GM12878 (cell line): ENCODE results near the gene SF1. TPM values are rescaled to one million over a fixed set of nuclear protein-coding genes. Genes with fewer than 3 reads are reported as not detected.
A peak's percentile ranks its signal among the peaks of the same experiment; 100 is the strongest.

Experiments used
- BRCA1 ChIP-seq: IDR thresholded peaks from 2 replicates; pipeline ENCODE4 v1.6.1; 2011; ENCODE audit warnings: low read depth, low read length, improper control_type of control experiment
- EGR1 ChIP-seq, 2 experiments: IDR thresholded peaks; 1 replicate in 1 of 2; 2 replicates in 1 of 2; pipeline ENCODE4 v1.6.1; 2011 to 2012; ENCODE audit warnings: low read depth in 2 of 2, low read length in 2 of 2, borderline replicate concordance in 1 of 2, mild to moderate bottlenecking in 1 of 2, moderate library complexity in 1 of 2
- ETV6 ChIP-seq, 2 experiments: fragments of 450-650 bp in 1 of 2; IDR thresholded peaks in 1 of 2; conservative IDR thresholded peaks in 1 of 2; 2 replicates each; pipeline ENCODE4 v1.6.1; 2014; ENCODE audit warnings: antibody characterized with exemption in 1 of 2, borderline replicate concordance in 1 of 2, low read depth in 1 of 2, mild to moderate bottlenecking in 1 of 2, moderate library complexity in 1 of 2
- FOXK2 ChIP-seq: fragments of 450-650 bp; IDR thresholded peaks from 2 replicates; pipeline ENCODE4 v1.6.1; 2017; ENCODE audit warnings: mild to moderate bottlenecking, moderate library complexity
- HDAC2 ChIP-seq: fragments of 200-600 bp; sonication (generic); IDR thresholded peaks from 2 replicates; pipeline ENCODE4 v1.6.1; 2017
- KAT2A ChIP-seq: conservative IDR thresholded peaks from 2 replicates; pipeline ENCODE4 v1.6.1; 2011; ENCODE audit warnings: low read depth, low read length; ENCODE audit not compliant: control insufficient read depth
- LARP7 ChIP-seq: fragments of 450-650 bp; IDR thresholded peaks from 2 replicates; pipeline ENCODE4 v1.6.1; 2017; ENCODE audit warnings: mild to moderate bottlenecking
- NR2F1 ChIP-seq: fragments of 450-650 bp; conservative IDR thresholded peaks from 2 replicates; pipeline ENCODE4 v1.6.1; 2017; ENCODE audit warnings: mild to moderate bottlenecking
- RAD51 ChIP-seq: fragments of 450-650 bp; IDR thresholded peaks from 2 replicates; pipeline ENCODE4 v1.6.1; 2016; ENCODE audit warnings: moderate library complexity, mild to moderate bottlenecking, inconsistent platforms
- RCOR1 ChIP-seq: conservative IDR thresholded peaks from 2 replicates; pipeline ENCODE4 v1.6.1; 2012; ENCODE audit warnings: low read depth, low read length, improper control_type of control experiment
- TCF12 ChIP-seq: IDR thresholded peaks from 2 replicates; pipeline ENCODE4 v1.6.1; 2011; ENCODE audit warnings: low read depth, mild to moderate bottlenecking, low read length
- polyA plus RNA-seq, 11 experiments: library from polyadenylated mRNA; depleted of rRNA in 4 of 11; unstranded in 6 of 11; stranded (reverse) in 5 of 11; fragments of >200 nt; fragmentation: Nextera tagmentation in 4 of 11; fragmentation: Illumina TruSeq in 1 of 11; extraction: Ambion mirVana in 4 of 11; extraction: Trizol in 1 of 11; gene quantifications; 1 replicate in 1 of 11; 2 replicates in 10 of 11; pipeline versions ENCODE4 v1.2.1 to v1.2.3, GENCODE V29; 2011 to 2016; ENCODE audit warnings: inconsistent platforms in 2 of 11, missing spikeins in 2 of 11, low read depth in 1 of 11
- total RNA-seq, 4 experiments: library from RNA; depleted of rRNA in 3 of 4; stranded (reverse); fragments of >200 nt in 3 of 4; fragmentation: Illumina TruSeq in 1 of 4; extraction: Trizol in 1 of 4; gene quantifications; 2 replicates each; pipeline versions ENCODE4 v1.2.1 to v1.2.3, GENCODE V29; 2013 to 2021
- TF ChIP-seq, protein P1 (sequence below): fragments of 450-650 bp; IDR thresholded peaks from 2 replicates; pipeline ENCODE4 v1.6.1; 2017; ENCODE audit warnings: mild to moderate bottlenecking, moderate library complexity
- TF ChIP-seq, protein P2 (sequence below): fragments of 450-650 bp; IDR thresholded peaks from 2 replicates; pipeline ENCODE4 v1.6.1; 2017; ENCODE audit warnings: low read depth, mild to moderate bottlenecking, moderate library complexity
- TF ChIP-seq, protein P3 (sequence below): fragments of 150-350 bp; IDR thresholded peaks from 2 replicates; pipeline ENCODE4 v1.6.1; 2016; ENCODE audit warnings: low read depth, low read length
- TF ChIP-seq, protein P4 (sequence below): fragments of 450-650 bp; conservative IDR thresholded peaks from 2 replicates; pipeline ENCODE4 v1.6.1; 2017; ENCODE audit warnings: mild to moderate bottlenecking, moderate library complexity
- TF ChIP-seq, protein P5 (sequence below): IDR thresholded peaks from 2 replicates; pipeline ENCODE4 v1.6.1; 2011; ENCODE audit warnings: low read depth, low read length, improper control_type of control experiment, borderline replicate concordance

Gene SF1
- total and polyA plus RNA-seq, 10 of the 15 experiments (the other 5 are each of a cell fraction or from before 2014, with no cell fraction given), result 13.6 to 337 (median 103) TPM

DNA sequence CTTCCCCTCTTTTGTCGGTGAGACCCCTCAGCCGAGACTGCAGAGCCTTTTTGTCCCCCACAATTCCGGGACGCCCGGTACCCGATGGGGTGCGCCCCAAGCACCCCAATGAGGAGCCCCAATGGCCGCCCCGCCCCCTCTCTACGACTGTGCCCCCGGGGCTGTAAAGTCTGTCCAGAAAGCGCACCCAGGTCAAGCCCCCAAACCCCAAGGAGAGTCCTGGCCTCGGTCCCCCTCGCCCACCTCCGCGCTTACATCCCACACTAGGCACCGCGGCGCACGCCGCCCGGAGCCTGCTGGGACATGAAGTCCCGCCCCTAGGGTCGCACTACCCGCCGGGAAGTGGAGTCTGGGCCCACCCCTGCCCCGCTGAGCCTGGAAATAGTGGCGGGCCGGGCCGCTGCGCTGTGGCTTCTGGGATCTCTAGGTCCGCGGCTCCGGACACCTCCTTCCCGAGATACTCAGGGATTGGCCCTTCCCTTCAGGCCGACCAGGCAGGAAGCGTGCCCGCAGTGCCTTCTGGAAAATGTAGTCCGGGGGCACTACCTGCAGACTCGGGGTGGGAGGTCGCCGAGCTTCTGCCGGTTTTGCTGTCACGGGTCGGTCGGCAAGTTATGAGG lies 32.0 kb upstream of the SF1 start, which contains the start of gene MEN1 (continued):
- TF ChIP-seq, protein P1, sequence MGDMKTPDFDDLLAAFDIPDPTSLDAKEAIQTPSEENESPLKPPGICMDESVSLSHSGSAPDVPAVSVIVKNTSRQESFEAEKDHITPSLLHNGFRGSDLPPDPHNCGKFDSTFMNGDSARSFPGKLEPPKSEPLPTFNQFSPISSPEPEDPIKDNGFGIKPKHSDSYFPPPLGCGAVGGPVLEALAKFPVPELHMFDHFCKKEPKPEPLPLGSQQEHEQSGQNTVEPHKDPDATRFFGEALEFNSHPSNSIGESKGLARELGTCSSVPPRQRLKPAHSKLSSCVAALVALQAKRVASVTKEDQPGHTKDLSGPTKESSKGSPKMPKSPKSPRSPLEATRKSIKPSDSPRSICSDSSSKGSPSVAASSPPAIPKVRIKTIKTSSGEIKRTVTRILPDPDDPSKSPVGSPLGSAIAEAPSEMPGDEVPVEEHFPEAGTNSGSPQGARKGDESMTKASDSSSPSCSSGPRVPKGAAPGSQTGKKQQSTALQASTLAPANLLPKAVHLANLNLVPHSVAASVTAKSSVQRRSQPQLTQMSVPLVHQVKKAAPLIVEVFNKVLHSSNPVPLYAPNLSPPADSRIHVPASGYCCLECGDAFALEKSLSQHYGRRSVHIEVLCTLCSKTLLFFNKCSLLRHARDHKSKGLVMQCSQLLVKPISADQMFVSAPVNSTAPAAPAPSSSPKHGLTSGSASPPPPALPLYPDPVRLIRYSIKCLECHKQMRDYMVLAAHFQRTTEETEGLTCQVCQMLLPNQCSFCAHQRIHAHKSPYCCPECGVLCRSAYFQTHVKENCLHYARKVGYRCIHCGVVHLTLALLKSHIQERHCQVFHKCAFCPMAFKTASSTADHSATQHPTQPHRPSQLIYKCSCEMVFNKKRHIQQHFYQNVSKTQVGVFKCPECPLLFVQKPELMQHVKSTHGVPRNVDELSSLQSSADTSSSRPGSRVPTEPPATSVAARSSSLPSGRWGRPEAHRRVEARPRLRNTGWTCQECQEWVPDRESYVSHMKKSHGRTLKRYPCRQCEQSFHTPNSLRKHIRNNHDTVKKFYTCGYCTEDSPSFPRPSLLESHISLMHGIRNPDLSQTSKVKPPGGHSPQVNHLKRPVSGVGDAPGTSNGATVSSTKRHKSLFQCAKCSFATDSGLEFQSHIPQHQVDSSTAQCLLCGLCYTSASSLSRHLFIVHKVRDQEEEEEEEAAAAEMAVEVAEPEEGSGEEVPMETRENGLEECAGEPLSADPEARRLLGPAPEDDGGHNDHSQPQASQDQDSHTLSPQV, result no peak
- TF ChIP-seq EGR1 (IDR thresholded peaks at IDR 0.05; ENCODE audit: borderline replicate concordance in 1 of 2, low read depth in 2 of 2, low read length in 2 of 2) (peak in 1 of 2 experiments; percentile 68; a peak in 1 of 3 replicates), BRCA1 (no peak), KAT2A (no peak), HDAC2 (no peak), NR2F1 (no peak; the same call in none of the 2 replicates), TCF12 (no peak), LARP7 (no peak), RCOR1 (no peak), ETV6 (conservative IDR thresholded peaks at IDR 0.05 in 1 of 2, IDR thresholded peaks at IDR 0.05 in 1 of 2; ENCODE audit: borderline replicate concordance in 1 of 2, low read depth in 1 of 2) (no peak), RAD51 (no peak), FOXK2 (no peak)
- TF ChIP-seq, protein P2, sequence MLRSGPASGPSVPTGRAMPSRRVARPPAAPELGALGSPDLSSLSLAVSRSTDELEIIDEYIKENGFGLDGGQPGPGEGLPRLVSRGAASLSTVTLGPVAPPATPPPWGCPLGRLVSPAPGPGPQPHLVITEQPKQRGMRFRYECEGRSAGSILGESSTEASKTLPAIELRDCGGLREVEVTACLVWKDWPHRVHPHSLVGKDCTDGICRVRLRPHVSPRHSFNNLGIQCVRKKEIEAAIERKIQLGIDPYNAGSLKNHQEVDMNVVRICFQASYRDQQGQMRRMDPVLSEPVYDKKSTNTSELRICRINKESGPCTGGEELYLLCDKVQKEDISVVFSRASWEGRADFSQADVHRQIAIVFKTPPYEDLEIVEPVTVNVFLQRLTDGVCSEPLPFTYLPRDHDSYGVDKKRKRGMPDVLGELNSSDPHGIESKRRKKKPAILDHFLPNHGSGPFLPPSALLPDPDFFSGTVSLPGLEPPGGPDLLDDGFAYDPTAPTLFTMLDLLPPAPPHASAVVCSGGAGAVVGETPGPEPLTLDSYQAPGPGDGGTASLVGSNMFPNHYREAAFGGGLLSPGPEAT, result peak; percentile 38; the same call in 1 of the 2 replicates
- TF ChIP-seq, protein P3, sequence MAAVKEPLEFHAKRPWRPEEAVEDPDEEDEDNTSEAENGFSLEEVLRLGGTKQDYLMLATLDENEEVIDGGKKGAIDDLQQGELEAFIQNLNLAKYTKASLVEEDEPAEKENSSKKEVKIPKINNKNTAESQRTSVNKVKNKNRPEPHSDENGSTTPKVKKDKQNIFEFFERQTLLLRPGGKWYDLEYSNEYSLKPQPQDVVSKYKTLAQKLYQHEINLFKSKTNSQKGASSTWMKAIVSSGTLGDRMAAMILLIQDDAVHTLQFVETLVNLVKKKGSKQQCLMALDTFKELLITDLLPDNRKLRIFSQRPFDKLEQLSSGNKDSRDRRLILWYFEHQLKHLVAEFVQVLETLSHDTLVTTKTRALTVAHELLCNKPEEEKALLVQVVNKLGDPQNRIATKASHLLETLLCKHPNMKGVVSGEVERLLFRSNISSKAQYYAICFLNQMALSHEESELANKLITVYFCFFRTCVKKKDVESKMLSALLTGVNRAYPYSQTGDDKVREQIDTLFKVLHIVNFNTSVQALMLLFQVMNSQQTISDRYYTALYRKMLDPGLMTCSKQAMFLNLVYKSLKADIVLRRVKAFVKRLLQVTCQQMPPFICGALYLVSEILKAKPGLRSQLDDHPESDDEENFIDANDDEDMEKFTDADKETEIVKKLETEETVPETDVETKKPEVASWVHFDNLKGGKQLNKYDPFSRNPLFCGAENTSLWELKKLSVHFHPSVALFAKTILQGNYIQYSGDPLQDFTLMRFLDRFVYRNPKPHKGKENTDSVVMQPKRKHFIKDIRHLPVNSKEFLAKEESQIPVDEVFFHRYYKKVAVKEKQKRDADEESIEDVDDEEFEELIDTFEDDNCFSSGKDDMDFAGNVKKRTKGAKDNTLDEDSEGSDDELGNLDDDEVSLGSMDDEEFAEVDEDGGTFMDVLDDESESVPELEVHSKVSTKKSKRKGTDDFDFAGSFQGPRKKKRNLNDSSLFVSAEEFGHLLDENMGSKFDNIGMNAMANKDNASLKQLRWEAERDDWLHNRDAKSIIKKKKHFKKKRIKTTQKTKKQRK, result no peak
- TF ChIP-seq, protein P4, sequence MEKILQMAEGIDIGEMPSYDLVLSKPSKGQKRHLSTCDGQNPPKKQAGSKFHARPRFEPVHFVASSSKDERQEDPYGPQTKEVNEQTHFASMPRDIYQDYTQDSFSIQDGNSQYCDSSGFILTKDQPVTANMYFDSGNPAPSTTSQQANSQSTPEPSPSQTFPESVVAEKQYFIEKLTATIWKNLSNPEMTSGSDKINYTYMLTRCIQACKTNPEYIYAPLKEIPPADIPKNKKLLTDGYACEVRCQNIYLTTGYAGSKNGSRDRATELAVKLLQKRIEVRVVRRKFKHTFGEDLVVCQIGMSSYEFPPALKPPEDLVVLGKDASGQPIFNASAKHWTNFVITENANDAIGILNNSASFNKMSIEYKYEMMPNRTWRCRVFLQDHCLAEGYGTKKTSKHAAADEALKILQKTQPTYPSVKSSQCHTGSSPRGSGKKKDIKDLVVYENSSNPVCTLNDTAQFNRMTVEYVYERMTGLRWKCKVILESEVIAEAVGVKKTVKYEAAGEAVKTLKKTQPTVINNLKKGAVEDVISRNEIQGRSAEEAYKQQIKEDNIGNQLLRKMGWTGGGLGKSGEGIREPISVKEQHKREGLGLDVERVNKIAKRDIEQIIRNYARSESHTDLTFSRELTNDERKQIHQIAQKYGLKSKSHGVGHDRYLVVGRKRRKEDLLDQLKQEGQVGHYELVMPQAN, result peak; percentile 70
- TF ChIP-seq, protein P5, sequence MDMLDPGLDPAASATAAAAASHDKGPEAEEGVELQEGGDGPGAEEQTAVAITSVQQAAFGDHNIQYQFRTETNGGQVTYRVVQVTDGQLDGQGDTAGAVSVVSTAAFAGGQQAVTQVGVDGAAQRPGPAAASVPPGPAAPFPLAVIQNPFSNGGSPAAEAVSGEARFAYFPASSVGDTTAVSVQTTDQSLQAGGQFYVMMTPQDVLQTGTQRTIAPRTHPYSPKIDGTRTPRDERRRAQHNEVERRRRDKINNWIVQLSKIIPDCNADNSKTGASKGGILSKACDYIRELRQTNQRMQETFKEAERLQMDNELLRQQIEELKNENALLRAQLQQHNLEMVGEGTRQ, result no peak
